Duodenal mucosa (tissue), 2 donors: ENCODE data around the gene ACAN.

Experiments
- H3K27ac ChIP-seq: one replicate; pipeline ENCODE4 v1.7.0; 2013; ENCODE audit warnings: low read depth, low read length
- H3K27me3 ChIP-seq, 2 donors: one replicate each; pipeline ENCODE4 v1.7.0; 2013; ENCODE audit warnings: low read length in 2 of 2, control low read depth in 1 of 2; ENCODE audit not compliant: insufficient read depth in 2 of 2, control insufficient read depth in 1 of 2
- H3K36me3 ChIP-seq, 2 donors: one replicate each; pipeline ENCODE4 v1.7.0; 2013; ENCODE audit warnings: low read length in 2 of 2, control low read depth in 1 of 2; ENCODE audit not compliant: insufficient read depth in 2 of 2, control insufficient read depth in 1 of 2
- H3K4me1 ChIP-seq, 2 donors: one replicate each; pipeline ENCODE4 v1.7.0; 2013; ENCODE audit warnings: low read length in 2 of 2, control low read depth in 1 of 2; ENCODE audit not compliant: insufficient read depth in 2 of 2, control insufficient read depth in 1 of 2
- H3K4me3 ChIP-seq, 2 donors: one replicate each; pipeline ENCODE4 v1.7.0; 2013; ENCODE audit warnings: low read length in 2 of 2, low read depth in 1 of 2
- H3K9ac ChIP-seq, 2 donors: one replicate each; pipeline ENCODE4 v1.7.0; 2013; ENCODE audit warnings: low read length in 2 of 2, low read depth in 1 of 2
- H3K9me3 ChIP-seq, 2 donors: one replicate each; pipeline ENCODE4 v1.7.0; 2013; ENCODE audit warnings: low read length in 2 of 2, control low read depth in 1 of 2; ENCODE audit not compliant: control insufficient read depth in 1 of 2

ACAN gene

DNA sequence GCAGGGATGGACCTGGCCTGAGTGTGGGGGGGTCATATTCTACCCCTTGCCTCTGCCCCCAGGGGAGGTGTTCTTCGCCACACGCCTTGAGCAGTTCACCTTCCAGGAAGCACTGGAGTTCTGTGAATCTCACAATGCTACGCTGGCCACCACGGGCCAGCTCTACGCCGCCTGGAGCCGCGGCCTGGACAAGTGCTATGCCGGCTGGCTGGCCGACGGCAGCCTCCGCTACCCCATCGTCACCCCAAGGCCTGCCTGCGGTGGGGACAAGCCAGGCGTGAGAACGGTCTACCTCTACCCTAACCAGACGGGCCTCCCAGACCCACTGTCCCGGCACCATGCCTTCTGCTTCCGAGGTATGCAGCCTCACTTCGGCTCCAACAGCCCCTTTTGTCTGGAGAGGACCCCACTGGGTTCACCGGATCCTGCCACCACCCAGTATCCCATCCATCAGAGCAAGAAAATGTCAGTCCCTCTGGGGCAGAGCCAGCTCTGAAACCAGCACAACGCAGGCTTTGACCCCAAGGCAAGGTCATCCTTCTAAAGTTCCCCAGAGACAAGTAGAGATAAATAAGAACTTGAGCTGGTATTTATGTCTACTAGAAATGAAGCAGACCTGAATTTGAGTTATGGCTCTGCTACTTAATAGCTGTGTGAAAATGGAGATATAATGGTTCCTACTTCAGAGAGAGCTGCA is 46.3 kb downstream of the ACAN start:
- no peak overlapping the region for H3K4me3 ChIP-seq

DNA sequence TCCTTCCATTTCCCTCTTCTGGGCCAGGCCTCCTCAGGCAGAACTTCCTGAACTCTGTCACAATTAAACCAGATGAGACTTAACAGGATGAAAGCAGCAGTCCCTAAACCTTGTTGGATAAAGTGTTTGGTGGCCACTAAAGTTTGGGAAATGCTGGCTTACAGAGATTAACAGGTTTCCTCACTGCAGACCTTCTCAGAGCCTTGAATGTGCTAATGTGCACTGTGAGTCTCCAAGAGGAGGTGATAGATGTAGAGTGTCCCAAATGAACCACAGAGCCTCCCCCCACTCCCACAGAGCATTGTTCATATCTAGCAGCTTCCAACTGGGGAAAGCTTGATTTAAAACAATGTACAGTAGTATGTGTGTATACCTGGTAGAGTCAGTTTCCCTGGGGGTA is 49.2 kb downstream of the ACAN start:
- H3K9ac ChIP-seq, result no peak overlapping the region
- no peak overlapping the region for H3K27ac ChIP-seq
- peaks cover 0 to 4% of the 10 kb centered on the region in 2 donors for H3K27me3 ChIP-seq
- H3K4me3 ChIP-seq, result no peak overlapping the region
- no peaks in the 10 kb centered on the region for H3K4me1 ChIP-seq
- no peaks in the 10 kb centered on the region for H3K9me3 ChIP-seq
- H3K36me3 ChIP-seq, result no peaks in the 10 kb centered on the region

More for the DNA sequence above, 46.3 kb downstream of the ACAN start:
- Histone ChIP-seq H3K27ac (no peak overlapping the region), H3K4me1 (no peaks in the 10 kb centered on the region), H3K9me3 (no peaks in the 10 kb centered on the region), H3K27me3 (peaks cover 0 to 4% of the 10 kb centered on the region in 2 donors), H3K36me3 (no peaks in the 10 kb centered on the region), H3K9ac (no peak overlapping the region)

- Histone ChIP-seq H3K4me3 (no peak overlapping the region), H3K9me3 (no peaks in the 10 kb centered on the region), H3K9ac (no peak overlapping the region), H3K36me3 (no peaks in the 10 kb centered on the region), H3K27ac (no peak overlapping the region), H3K4me1 (no peaks in the 10 kb centered on the region), H3K27me3 (no peaks in the 10 kb centered on the region)
These were observed 55.7 kb downstream of the ACAN start for GRCh38 chr15:88858934-88859333.

- H3K4me1 ChIP-seq, result no peaks in the 10 kb centered on the region
- H3K4me3 ChIP-seq, result no peak overlapping the region
- no peaks in the 10 kb centered on the region for H3K9me3 ChIP-seq
- H3K36me3 ChIP-seq, result no peaks in the 10 kb centered on the region
- no peaks in the 10 kb centered on the region for H3K27me3 ChIP-seq
- no peak overlapping the region for H3K9ac ChIP-seq
- H3K27ac ChIP-seq, result no peak overlapping the region
These were observed 56.3 kb downstream of the ACAN start for GRCh38 chr15:88859550-88859949.

- H3K4me3 ChIP-seq, result no peak overlapping the region
- no peak overlapping the region for H3K9ac ChIP-seq
- H3K27me3 ChIP-seq, result no peaks in the 10 kb centered on the region
- H3K4me1 ChIP-seq, result no peaks in the 10 kb centered on the region
- H3K36me3 ChIP-seq, result no peaks in the 10 kb centered on the region
- H3K9me3 ChIP-seq, result no peaks in the 10 kb centered on the region
- no peak overlapping the region for H3K27ac ChIP-seq
These were observed 57.0 kb downstream of the ACAN start for GRCh38 chr15:88860212-88860611.

DNA sequence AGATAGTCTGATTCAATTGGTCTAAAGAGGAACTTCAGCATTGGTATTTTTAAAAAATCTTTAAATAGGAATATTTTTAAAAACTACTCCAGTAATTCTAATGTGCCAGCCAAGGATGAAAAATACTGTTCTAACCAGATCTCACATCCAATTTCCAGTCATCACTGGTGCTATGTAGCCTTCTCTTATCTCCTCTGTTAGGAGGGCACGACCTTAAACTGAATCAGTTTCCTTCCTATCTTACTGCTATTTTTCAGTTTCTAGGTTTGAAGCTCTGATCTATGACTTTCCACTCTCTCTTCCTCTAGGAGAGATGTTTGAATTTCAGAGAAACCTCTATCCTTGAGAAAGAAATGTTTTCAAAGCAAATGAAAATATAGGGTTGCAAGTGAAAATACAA is 60.2 kb downstream of the ACAN start:
- Histone ChIP-seq H3K9me3 (no peaks in the 10 kb centered on the region), H3K36me3 (no peaks in the 10 kb centered on the region)

DNA sequence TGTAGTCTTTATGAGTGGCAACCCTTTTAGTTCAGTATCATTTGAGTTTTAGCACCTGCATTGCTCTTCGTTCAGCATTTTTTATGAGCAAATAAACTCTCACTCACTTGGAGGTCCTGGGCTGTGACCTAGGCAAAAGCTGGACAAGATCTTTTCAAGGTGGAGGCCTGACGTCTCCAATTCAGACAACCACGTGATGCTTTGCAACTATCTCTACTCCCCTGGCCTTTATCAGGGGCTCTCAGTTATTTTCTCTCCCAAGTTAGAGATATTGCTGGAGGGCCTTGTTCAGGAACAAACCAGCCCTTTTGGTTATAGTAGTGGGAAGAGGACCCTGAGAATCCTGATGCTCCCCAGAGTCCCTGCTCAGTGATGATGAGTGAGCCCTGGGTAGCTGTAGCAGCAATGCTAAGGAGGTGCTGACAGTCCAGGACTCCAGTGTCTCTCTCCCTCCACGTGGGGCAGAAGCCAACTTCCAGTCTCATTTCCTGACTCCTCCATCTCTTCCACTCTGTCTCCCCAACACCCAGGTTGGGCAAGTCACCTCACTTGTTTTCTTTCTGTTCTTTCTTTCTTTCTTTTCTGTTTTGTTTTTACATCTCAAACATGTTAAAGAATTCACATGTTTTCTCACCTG is 61.7 kb downstream of the ACAN start:
- H3K27ac ChIP-seq, result no peak overlapping the region
- no peak overlapping the region for H3K4me3 ChIP-seq
- H3K9ac ChIP-seq, result no peak overlapping the region
- H3K36me3 ChIP-seq, result no peaks in the 10 kb centered on the region
- H3K27me3 ChIP-seq, result no peaks in the 10 kb centered on the region
- no peaks in the 10 kb centered on the region for H3K9me3 ChIP-seq
- no peaks in the 10 kb centered on the region for H3K4me1 ChIP-seq

More for the DNA sequence above, 60.2 kb downstream of the ACAN start:
- Histone ChIP-seq H3K27me3 (no peaks in the 10 kb centered on the region), H3K27ac (no peak overlapping the region), H3K9ac (no peak overlapping the region), H3K4me1 (no peaks in the 10 kb centered on the region), H3K4me3 (no peak overlapping the region)

DNA sequence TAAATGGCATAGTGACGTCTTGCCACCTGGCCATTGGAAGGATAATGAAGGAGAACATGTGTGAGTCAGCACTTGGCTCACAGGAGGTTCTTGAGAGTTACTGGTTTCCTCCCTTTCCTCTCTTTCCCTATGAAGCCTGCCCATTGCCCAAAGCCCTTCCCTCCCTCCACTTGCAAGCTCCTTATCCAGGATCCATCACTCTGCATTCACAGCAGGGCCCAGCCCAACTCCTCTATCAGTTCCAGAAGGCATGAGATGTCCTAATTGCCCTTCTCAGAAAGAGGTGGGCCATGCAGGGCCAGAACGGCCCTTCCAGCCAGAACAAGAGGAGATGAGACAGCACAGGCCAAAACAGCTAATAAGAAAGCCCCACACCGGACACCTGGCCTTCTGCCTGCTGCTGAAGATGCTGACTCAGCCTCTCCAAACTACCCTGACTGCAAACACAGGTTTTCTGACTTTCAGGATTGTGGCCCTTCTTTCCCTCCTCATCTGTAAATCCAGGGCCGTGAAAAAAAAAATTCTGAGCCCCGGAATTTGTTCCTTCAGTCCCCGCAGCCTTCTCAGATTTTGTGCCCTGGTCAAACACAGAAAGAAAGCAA is 62.4 kb downstream of the ACAN start:
- H3K4me1 ChIP-seq, result no peaks in the 10 kb centered on the region
- H3K27me3 ChIP-seq, result no peaks in the 10 kb centered on the region
- no peak overlapping the region for H3K27ac ChIP-seq
- no peak overlapping the region for H3K9ac ChIP-seq
- H3K4me3 ChIP-seq, result no peak overlapping the region
- H3K36me3 ChIP-seq, result no peaks in the 10 kb centered on the region
- H3K9me3 ChIP-seq, result no peaks in the 10 kb centered on the region

DNA sequence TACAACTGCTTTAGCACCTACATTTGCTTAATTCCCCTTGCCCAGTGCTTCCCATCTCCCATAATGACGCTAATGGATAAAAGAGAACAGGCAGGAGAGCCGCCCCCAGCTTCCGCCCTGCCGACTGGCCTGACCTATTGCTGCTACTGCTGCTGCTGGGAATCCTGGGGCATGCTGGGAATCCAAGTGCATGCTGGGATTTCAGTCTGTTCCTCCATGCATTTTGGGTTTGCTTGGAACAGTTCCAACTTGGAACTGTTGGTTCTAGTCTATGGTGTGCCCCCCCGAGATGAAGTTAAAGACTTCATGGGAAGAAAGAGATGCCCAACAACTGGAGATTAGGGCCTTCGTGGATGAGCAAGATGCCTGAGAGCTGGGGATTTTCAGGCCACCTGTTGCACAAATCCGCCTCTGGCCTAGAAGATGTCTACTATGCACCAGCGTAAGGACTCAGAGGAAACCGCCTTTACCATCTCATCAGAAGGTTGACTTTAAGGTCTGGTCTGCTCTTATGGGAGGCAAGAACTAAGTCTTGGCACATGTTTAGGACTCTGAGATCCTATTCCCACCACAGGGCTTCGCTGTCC is 63.2 kb downstream of the ACAN start:
- H3K9ac ChIP-seq, result no peak overlapping the region
- H3K9me3 ChIP-seq, result no peaks in the 10 kb centered on the region
- no peaks in the 10 kb centered on the region for H3K27me3 ChIP-seq
- H3K4me3 ChIP-seq, result no peak overlapping the region
- H3K27ac ChIP-seq, result no peak overlapping the region
- H3K36me3 ChIP-seq, result no peaks in the 10 kb centered on the region
- H3K4me1 ChIP-seq, result no peaks in the 10 kb centered on the region

- H3K27ac ChIP-seq, result no peak overlapping the region
- no peaks in the 10 kb centered on the region for H3K9me3 ChIP-seq
- peaks cover 0 to 4% of the 10 kb centered on the region in 2 donors for H3K27me3 ChIP-seq
- H3K9ac ChIP-seq, result no peak overlapping the region
- H3K4me1 ChIP-seq, result no peaks in the 10 kb centered on the region
- H3K4me3 ChIP-seq, result no peak overlapping the region
- H3K36me3 ChIP-seq, result no peaks in the 10 kb centered on the region
These were observed 68.1 kb downstream of the ACAN start for GRCh38 chr15:88871313-88871712.
